ENCODE results near the gene HSFX3. TPM values are rescaled to one million over a fixed set of nuclear protein-coding genes. Genes with fewer than 3 reads are reported as not detected.

The HSFX3 gene
- total and polyA plus RNA-seq, 2 donors (not counting 1 experiment from before 2014, with no cell fraction given): not detected

- Histone ChIP-seq H3K9ac (ENCODE audit: low read length) (no peak overlapping the region), H3K9me3 (ENCODE audit: control extremely low read depth in 1 of 3, control insufficient read depth in 2 of 3, insufficient read depth in 1 of 3, low read length in 2 of 3) (no peaks in the 10 kb centered on the region), H3K4me1 (ENCODE audit: control insufficient read depth in 2 of 2, insufficient read depth in 2 of 2, low read length in 2 of 2) (no peaks in the 10 kb centered on the region), H3K36me3 (replicated peaks in 1 of 2; ENCODE audit: control extremely low read depth in 1 of 2, control insufficient read depth in 1 of 2, extremely low read depth in 1 of 2, insufficient read depth in 2 of 2, low read length in 1 of 2) (no peaks in the 10 kb centered on the region), H4K20me1 (ENCODE audit: control insufficient read depth, insufficient read depth, low read length, poor library complexity, severe bottlenecking) (no peaks in the 10 kb centered on the region), H2AFZ (ENCODE audit: insufficient read depth, low read depth, low read length, poor library complexity, severe bottlenecking) (no peak overlapping the region), H3K27me3 (replicated peaks in 1 of 4; ENCODE audit: control extremely low read depth in 1 of 4, control insufficient read depth in 3 of 4, insufficient read depth in 4 of 4, low read length in 3 of 4) (no peaks in the 10 kb centered on the region), H3K4me2 (replicated peaks; ENCODE audit: low read depth, low read length, poor library complexity, severe bottlenecking) (no peak overlapping the region), H3K4me3 (ENCODE audit: control extremely low read depth in 1 of 5, extremely low read depth in 1 of 5, insufficient read depth in 1 of 5, low read depth in 2 of 5, low read length in 4 of 5) (no peak overlapping the region), H3K79me2 (ENCODE audit: control insufficient read depth, insufficient read depth, low read length) (no peaks in the 10 kb centered on the region), H3K27ac (ENCODE audit: low read length in 2 of 2) (no peak overlapping the region)
- intact Hi-C loops (cut with micrococcal nuclease): no loop called here
- DNase-seq (no peak), ATAC-seq (ENCODE audit: low read depth) (no peak)
- Mint-ChIP-seq H3K27me3 (peaks cover 13% of the 10 kb centered on the region), H3K9me3 (ENCODE audit: insufficient read depth) (no peaks in the 10 kb centered on the region), H3K4me3 (no peak overlapping the region), H3K27ac (no peak overlapping the region), H3K4me1 (no peaks in the 10 kb centered on the region)
- TF ChIP-seq EZH2 (IDR thresholded peaks at IDR 0.05; ENCODE audit: borderline replicate concordance, insufficient read depth, low read depth, low read length, poor library complexity, severe bottlenecking): no peak
- no peak for TF ChIP-seq CTCF (IDR thresholded peaks at IDR 0.05)
- no CpG with 5 or more reads among the region's 1 CpG for WGBS (ENCODE audit: insufficient coverage)
- ChIA-PET POLR2A (no interaction called here), CTCF (no interaction called here)
Measured at GRCh38 chrX:149572743-149573142, 23.0 kb upstream of the HSFX3 start.

GRCh38 chrX:149571770-149572169 lies 22.0 kb upstream of the HSFX3 start:
- Histone ChIP-seq H3K27ac (ENCODE audit: low read length in 2 of 2) (no peak overlapping the region), H3K36me3 (replicated peaks in 1 of 2; ENCODE audit: control extremely low read depth in 1 of 2, control insufficient read depth in 1 of 2, extremely low read depth in 1 of 2, insufficient read depth in 2 of 2, low read length in 1 of 2) (no peaks in the 10 kb centered on the region), H3K4me1 (ENCODE audit: control insufficient read depth in 2 of 2, insufficient read depth in 2 of 2, low read length in 2 of 2) (no peaks in the 10 kb centered on the region), H3K9me3 (ENCODE audit: control extremely low read depth in 1 of 3, control insufficient read depth in 2 of 3, insufficient read depth in 1 of 3, low read length in 2 of 3) (no peaks in the 10 kb centered on the region), H3K4me3 (ENCODE audit: control extremely low read depth in 1 of 5, extremely low read depth in 1 of 5, insufficient read depth in 1 of 5, low read depth in 2 of 5, low read length in 4 of 5) (no peak overlapping the region), H4K20me1 (ENCODE audit: control insufficient read depth, insufficient read depth, low read length, poor library complexity, severe bottlenecking) (no peaks in the 10 kb centered on the region), H3K4me2 (replicated peaks; ENCODE audit: low read depth, low read length, poor library complexity, severe bottlenecking) (no peak overlapping the region), H3K9ac (ENCODE audit: low read length) (no peak overlapping the region), H2AFZ (ENCODE audit: insufficient read depth, low read depth, low read length, poor library complexity, severe bottlenecking) (no peak overlapping the region), H3K27me3 (replicated peaks in 1 of 4; ENCODE audit: control extremely low read depth in 1 of 4, control insufficient read depth in 3 of 4, insufficient read depth in 4 of 4, low read length in 3 of 4) (no peaks in the 10 kb centered on the region), H3K79me2 (ENCODE audit: control insufficient read depth, insufficient read depth, low read length) (no peaks in the 10 kb centered on the region)
- TF ChIP-seq EZH2 (IDR thresholded peaks at IDR 0.05; ENCODE audit: borderline replicate concordance, insufficient read depth, low read depth, low read length, poor library complexity, severe bottlenecking): no peak
- no peak for TF ChIP-seq CTCF (IDR thresholded peaks at IDR 0.05)
- no peak overlapping the region for H3K27ac Mint-ChIP-seq
- ChIA-PET CTCF (no interaction called here), POLR2A (no interaction called here)
- WGBS (ENCODE audit: insufficient coverage): 94% methylated on average over 6 of the region's 7 CpGs
- DNase-seq (no peak), ATAC-seq (ENCODE audit: low read depth) (no peak)
- peaks cover 13% of the 10 kb centered on the region for H3K27me3 Mint-ChIP-seq
- no peaks in the 10 kb centered on the region for H3K4me1 Mint-ChIP-seq
- intact Hi-C loops (cut with micrococcal nuclease): no loop called here
- no peak overlapping the region for H3K4me3 Mint-ChIP-seq
- no peaks in the 10 kb centered on the region for H3K9me3 Mint-ChIP-seq (ENCODE audit: insufficient read depth)
